ENCODE data around the gene OAS3.

DNA sequence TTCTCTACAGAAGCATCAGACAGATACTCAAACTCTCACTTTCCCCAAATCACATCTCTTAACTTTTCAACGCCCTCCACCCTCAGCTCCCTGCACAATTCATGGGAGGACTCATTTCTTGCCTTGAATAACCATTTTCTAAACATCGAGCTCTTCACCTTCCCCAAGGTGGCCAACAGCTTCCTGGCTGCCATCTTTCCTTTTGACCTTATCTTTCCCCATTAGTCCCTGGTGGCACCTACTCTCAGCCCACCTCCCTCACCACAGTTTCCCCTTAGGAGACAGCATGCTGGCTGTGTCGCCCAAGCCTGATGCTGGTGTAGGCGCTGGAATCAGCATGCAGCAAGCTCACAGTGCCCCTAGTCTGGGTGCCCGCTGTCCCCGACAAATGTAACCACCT is 39.9 kb upstream of the OAS3 start:
- TF ChIP-seq CTCF (IDR thresholded peaks at IDR 0.05) (no peak), REST (IDR thresholded peaks at IDR 0.05; ENCODE audit: low read depth, low read length) (no peak), TAF1 (IDR thresholded peaks at IDR 0.05; ENCODE audit: borderline replicate concordance, low read depth, low read length) (no peak), EZH2phosphoT487 (IDR thresholded peaks at IDR 0.05; ENCODE audit: borderline replicate concordance, low read depth) (no peak), POLR2AphosphoS5 (IDR thresholded peaks at IDR 0.05; ENCODE audit: low read depth, low read length) (no peak)
- TF ChIP-seq, protein P1, sequence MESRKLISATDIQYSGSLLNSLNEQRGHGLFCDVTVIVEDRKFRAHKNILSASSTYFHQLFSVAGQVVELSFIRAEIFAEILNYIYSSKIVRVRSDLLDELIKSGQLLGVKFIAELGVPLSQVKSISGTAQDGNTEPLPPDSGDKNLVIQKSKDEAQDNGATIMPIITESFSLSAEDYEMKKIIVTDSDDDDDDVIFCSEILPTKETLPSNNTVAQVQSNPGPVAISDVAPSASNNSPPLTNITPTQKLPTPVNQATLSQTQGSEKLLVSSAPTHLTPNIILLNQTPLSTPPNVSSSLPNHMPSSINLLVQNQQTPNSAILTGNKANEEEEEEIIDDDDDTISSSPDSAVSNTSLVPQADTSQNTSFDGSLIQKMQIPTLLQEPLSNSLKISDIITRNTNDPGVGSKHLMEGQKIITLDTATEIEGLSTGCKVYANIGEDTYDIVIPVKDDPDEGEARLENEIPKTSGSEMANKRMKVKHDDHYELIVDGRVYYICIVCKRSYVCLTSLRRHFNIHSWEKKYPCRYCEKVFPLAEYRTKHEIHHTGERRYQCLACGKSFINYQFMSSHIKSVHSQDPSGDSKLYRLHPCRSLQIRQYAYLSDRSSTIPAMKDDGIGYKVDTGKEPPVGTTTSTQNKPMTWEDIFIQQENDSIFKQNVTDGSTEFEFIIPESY (IDR thresholded peaks at IDR 0.05; ENCODE audit: borderline replicate concordance, low read depth): no peak
- TF ChIP-seq, protein P2, sequence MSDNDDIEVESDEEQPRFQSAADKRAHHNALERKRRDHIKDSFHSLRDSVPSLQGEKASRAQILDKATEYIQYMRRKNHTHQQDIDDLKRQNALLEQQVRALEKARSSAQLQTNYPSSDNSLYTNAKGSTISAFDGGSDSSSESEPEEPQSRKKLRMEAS (IDR thresholded peaks at IDR 0.05; ENCODE audit: low read depth): no peak
